ENCODE measurements around the gene ASB7.
"Not testable (repeated sequence)": the region's sequence is repeated elsewhere in the genome, so short reads cannot be mapped to it uniquely, and the experiment has no call there.

The ASB7 gene, protein sequence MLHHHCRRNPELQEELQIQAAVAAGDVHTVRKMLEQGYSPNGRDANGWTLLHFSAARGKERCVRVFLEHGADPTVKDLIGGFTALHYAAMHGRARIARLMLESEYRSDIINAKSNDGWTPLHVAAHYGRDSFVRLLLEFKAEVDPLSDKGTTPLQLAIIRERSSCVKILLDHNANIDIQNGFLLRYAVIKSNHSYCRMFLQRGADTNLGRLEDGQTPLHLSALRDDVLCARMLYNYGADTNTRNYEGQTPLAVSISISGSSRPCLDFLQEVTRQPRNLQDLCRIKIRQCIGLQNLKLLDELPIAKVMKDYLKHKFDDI
- 38.3 to 51.2 reads per million in 2 experiments for total RNA-seq

DNA sequence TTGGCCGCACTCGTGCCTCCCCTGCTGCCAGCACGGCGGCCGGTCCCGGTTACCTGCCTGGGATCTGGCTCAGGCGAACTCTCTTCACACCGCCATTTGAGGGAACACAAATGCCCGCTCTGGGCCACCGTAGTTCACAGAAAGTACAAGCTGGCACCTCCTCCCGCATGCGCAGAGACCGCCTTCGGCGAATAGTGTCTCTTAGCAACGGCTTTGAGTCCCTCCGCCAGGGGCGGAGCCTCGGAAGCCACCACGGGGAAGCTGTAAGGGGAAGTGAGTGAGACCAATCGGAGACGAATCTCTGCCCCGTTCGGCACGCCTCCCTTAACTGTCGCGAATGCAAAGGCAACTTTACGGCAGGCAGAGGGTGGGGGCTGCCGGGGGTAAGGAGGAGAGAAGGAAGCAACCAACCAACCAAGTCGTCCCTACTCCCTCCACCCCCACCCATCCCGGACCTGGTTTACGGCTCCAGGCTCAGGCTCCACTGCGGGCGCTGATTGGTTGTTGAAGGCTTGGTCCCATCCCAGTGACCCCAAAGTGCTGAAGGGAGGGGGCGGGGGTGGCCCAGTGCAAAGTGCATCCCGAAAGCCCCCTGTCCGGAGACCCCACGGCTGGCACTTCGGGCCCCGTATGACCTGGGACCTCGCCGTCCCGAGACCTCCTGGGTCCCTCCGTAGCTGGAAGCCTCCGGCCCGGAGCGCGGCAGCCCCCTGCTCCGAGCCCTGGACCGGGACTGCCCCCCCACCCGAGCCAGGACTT, at the start of gene ASB7, which contains the start of gene LINS1:
Gene ASB7, plus strand, starts transcription at position 526 of the 759 bp plus-strand sequence. CDS start 9,628 bp downstream, outside the sequence.
Gene LINS1, minus strand, starts transcription at position 121 of the 759 bp plus-strand sequence. CDS start 21,342 bp downstream, outside the sequence.
- DNase-seq (ENCODE audit: low read depth): peak; percentile 99

DNA sequence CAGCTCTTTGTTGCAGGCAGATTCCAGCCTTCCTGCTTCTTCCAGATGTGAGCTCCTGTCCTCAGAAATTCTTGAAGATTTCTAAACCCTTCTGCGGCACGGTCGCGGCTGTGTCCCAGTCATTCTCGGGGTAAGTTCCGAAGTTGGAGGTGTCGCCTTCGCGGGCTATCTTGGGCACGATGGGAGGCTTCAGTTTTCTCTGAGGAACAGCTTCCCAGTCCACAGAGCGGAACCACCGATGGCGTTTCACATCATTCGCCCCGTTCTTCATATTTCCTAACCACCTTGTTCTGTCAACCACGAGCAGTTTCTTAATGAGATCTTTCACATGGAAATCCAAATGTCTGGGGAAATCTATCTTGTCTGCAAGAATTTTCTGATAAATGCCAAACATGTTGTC, 48.9 kb upstream of the ASB7 start:
- DNase-seq (ENCODE audit: low read depth): no peak

DNA sequence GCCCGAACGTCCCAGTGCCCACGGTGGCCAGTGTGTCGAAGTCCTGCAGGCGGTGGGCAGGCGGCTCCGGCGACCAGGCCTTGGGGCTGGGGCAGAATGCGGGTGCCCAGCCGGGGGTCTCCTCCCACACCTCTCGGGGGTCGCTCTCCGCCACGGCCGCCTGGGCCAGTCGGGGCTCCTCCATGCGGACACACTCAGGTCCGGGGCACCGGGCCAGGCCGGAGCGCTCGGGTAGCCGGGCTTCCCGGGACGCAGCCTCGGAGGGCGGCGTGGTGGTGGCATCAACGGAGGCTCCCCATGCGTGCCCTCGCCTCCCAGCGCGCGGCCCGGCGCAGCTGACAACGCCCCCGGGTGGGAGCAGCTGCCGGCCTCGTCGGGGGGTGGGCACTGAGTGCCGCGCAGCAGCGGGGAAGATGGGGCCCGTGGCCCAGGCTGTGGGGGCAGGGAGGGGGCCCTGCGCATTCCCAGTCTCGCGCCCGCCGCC, 43.6 kb upstream of the ASB7 start:
- DNase-seq (ENCODE audit: low read depth): no peak

DNA sequence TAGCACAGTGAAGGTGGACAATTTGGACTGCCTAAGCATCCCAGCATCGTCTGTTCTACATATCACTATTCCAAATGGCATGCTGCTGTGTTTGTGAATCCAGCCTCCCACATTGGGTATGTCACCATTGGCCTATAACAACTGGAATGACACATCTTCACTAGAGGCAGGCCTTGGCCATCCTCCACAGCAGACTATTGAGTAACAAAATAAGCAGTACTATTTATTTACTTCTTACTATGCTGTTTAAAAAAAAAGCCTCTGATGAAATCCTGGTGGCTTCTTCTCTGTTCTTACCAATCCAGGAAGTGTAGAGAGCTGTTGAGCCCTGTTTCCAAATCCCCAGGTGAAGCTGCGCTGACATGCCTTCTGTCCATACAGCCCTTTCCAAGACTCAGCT, 43.1 kb upstream of the ASB7 start:
- no peak for DNase-seq (ENCODE audit: low read depth)

DNA sequence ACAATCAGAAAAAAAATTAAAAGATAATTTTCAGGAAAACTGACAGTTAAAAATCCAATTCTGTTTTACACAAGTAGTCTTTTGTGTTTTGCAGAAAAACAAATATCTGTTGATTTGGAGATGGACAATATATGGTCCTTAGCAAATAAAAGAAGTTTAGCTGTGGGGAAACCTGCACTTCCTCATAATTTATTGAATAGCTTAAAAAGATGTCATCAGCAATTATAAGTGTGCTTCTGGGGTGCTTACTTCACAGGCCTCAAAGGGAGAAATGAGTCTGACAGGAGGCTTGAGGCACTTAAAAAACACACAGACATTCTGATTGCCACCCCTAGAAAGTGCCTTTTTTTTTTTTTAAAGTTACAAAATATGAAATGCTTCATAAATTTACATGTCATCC, 42.1 kb upstream of the ASB7 start:
- no peak for DNase-seq (ENCODE audit: low read depth)

DNA sequence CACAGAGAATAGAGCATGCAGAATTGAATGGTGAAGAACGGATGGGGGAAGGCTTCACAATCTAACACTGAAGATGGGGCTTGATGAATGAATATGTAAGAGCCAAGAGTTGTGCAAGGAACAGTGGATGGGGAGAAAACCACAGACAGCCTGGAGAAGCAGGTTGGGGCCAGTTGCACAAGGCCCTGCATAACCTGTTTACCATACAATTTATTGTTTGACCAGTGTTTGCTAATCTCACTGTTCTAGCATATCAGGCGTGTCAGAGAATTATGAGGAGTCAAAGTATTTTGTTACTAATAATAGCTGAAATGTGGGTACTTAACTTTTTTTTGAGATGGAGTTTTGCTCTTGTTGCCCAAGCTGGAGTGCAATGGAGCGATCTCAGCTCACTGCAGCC, 36.8 kb upstream of the ASB7 start:
- DNase-seq (ENCODE audit: low read depth): no peak

DNA sequence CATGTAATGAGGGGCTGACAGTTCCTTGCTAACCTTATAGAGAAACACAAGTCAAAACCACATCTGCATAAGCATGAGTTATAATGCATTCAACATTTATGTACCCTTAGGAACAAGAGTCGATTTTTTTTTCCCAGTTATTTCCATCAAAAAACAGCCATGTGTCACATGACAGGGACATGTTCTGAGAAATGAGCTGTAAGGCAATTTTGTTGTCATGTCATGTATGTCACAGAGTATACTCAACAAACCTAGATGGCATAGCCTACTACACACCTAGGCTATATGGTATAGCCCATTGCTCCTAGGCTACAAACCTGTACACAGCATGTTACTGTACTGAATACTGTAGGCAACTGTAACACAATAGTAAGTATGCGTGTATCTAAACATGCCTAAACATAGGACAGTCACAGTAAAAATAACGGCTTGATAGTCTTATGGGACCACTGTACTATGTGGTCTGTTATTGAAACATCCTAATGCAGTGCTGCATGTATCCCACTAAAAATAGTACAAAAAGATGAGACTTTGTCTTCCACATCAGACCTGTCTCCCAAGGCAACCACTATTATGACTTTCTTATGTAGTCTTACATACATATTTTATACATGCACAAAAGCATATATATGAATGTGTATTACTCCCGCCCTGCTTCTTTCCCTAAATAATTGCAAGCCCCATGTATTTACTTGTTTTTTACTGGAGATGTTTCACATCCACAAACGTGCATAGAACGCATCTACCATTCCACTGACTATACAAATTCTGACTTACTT, 35.4 kb upstream of the ASB7 start:
- no peak for DNase-seq (ENCODE audit: low read depth)

DNA sequence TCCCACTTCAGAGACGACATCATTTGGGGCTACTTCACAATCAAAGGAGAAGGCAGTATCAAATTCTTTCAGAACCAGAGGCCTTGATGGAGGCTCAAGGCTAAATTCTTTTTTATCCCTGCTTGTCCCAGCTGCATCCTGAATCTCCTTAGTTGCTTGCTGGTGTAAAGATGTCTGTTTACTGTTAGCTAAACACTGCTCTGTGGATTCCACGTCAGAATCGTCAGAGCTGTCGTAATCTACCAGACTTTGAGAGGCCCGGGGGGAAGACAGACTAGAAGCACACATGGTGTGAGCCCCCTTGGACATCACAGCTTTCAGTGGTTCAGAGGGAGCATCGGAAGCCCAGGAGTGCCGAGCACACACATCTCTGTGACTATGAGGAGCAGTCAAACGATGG, 33.0 kb upstream of the ASB7 start:
- DNase-seq (ENCODE audit: low read depth): no peak

DNA sequence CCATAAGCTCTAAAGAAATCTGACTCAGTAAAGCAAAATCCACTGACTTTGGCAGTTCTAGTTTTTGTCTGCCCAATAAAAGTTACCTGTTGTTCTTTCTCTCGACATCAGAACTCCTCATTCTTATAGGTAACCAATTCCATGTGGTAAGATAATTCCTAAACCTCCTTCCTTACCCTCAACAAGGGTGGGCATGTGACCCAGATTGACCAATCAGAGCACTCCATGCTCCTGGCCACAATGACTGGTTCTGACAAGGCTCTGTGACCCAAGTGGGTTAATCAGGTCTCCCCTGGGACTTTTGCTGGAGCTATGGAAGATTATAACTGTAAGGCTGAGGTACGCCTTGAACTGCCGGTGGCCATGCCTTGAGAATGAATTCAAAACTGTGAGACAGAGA, 32.1 kb upstream of the ASB7 start:
- no peak for DNase-seq (ENCODE audit: low read depth)

DNA sequence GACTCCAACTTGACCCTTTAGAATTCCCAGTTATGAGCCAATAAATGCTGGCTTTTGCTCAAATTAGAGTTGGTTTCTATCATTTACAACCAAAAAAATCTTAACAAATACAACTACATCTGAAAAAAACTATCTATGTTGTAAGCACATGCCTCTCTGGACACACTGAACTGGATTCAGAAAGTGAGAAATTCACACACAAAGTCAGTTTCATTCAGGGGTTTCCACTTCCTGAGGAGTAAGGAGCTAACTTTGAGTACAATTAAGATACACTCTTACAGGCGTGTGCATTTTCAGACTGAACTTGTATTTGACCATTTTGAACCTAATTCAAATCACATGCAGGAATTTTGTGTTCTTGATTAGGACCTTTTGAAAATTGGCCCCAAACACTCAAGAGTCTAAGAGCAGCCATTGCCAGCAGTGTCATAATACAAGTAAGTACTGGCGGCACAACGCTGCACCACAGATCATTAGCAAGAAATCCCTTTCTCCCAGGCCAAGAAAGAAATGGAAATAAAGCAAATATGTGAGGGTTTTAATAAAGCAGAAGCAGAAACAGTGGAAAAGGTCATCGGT, 31.6 kb upstream of the ASB7 start:
- DNase-seq (ENCODE audit: low read depth): no peak

DNA sequence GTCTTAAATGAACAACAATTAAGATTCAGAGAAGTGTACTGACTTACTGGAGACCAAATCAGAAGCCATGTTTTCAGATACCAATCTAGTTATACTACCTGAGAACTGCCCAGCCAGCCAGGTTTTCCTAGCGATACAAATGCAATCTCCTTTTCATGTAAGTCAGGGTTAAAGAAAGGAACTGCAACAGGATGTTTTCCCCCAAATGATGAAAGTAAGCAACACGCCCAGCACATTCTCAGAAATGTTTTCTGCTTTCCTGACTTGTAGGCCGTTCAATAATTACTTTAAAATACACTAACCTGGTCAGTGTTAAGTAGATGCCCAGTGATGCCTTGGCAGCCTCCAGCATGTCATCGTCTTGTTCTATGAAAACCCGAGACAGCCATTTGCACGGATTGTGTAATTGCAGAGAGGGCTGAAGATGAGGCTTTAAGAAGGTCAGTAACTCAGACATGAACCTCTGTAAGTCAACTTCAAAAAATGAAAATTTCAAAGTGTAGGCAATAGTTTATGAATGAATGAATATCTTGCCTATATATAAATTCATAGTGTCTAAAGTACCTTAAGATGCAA, 30.7 kb upstream of the ASB7 start:
- DNase-seq (ENCODE audit: low read depth): no peak

DNA sequence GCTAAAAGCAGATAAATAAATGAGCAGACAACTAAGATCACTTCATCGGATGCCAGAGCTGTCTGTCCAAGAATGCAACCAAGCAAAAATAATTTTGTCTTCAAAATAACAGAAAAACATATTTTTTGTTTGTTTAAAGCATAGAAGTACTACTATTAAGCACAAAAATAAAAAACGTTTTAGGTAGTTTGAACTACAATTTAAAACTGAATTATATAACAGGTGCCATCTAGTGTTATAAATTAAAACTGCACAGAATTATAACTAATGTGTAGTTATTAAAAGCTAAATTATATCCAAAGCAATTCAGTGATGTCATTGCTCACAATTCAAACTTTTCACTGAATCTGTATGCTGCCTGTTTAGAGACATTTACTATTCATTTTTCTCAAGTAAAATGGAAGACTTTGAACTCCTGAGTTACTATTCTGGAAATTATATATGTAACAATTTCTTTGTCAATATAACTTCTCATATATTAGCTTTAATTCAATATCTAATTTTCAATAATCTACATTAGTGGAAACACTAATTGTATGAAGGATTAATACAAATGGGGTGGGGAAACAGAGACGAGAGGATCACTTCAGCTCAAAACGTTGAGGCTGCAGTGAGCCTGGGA, 29.9 kb upstream of the ASB7 start:
- DNase-seq (ENCODE audit: low read depth): no peak

DNA sequence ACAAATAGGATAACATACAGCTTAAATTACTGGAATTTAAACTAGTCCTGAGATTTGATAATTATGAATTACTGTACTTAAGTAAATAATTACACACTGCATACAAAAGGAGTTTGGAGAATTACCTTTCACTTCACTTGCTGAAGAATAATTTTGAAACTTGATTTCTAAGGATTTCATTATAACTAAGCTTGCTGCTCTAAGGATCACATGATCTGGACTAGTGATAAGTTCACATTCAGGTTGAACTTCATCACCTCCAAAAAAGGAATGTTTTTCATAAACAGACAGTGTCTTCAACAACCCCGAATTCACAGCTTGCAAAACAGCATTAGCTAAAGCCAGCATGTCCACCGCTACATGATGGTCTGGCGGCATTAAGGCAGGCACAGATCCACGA, 28.9 kb upstream of the ASB7 start:
- DNase-seq (ENCODE audit: low read depth): no peak

DNA sequence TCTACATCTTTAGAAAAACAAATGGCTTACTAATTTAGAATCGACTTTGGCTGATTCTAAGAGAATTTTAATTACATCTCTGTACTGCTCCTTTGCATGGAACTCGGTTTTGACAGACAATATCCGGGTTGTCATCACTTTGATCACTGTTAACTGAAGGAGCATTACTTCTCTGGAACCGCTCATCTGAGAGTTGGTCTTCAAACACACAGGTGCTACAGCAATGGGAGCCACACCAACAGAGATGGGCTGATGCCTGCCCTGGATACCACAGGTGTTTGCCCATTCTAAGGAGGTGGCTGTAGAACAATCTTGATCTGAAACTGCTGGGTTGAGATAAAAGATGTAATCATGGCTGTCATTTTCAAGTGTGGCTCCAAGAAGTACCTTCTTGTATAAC, 22.0 kb upstream of the ASB7 start:
- no peak for DNase-seq (ENCODE audit: low read depth)

DNA sequence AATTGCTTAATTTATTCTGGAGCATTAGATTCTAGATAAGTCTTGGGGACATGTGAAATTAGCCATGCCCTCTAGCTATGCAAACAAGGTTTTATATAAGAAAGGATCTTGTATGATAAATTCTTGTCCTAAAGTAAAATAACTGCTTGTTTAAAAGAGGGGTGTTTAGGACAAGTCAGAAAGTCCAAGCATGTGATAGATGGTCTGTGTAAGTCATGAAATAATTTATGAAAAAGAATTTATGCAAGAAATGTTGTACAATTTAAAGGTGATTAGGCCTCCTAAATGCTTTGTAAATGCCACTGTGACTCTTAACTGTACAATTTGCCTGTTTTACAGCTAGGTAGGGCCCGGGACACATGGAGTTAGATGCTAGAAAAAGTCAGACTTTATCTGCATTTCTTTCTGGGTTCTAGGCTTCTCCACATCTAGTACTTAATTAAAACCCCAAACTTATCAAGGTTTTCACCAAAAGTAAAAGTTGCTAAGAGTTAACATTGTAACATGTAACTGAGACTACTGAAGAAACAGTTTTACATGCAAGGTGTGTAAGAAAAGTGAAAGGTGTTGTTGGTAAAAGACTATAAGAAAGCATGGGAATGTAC, 13.6 kb upstream of the ASB7 start:
- DNase-seq (ENCODE audit: low read depth): no peak

DNA sequence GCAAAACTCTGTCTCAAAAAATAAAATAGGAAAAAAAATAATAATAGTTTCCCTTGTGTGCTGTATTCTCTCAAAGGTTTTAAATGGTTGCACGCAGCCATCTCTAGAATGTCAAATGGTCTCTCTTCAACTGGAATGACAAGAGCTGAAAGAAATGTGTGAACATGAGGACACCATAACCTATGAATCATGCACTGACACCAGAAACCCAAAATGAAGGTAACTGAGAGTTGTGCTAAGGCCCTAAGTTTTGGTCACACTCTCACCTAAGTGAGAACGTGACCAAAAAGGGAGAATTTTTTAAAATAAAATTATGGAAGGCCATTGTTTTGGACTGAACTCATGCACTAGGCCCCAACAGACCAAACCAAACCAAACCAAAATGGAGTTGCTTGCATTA, 11.2 kb upstream of the ASB7 start:
- DNase-seq (ENCODE audit: low read depth): not testable (repeated sequence)

DNA sequence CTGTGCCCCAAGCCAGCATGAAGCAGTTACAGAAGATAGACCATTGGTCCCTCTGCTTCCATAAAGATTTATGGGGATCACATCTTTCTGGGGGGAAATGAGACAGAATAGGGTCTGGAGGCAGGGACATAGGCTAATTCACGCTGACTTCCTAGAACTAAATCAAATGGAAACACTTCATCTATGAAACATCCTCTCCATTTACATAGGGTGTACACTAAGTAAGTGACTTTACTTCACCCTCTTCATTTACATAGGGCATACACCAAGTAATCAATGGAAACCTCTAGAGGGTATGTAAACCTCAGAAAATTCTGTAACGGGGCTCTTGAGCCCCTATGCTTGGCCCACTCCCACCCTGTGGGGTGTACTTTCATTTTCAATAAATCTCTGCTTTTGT, 10.6 kb upstream of the ASB7 start:
- no peak for DNase-seq (ENCODE audit: low read depth)

DNA sequence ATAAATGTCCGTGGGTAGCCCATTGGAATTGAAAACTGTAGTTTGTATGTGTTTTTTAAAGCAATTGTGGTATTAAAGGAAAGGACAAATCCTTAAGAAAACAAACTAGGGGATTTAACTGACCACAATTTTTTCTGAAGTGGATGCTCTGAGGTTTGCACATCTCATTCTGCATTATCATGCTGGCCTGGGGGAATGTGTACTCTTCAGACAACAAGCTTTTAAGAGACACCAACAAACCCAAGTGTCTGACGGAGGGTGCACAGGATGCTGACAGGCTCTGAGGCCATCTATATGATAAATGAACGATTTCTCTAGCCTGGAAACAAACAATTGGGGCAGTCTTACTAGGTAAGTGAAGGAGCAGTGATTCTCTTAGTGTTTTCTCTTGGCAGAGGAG, 9.5 kb upstream of the ASB7 start:
- no peak for DNase-seq (ENCODE audit: low read depth)

DNA sequence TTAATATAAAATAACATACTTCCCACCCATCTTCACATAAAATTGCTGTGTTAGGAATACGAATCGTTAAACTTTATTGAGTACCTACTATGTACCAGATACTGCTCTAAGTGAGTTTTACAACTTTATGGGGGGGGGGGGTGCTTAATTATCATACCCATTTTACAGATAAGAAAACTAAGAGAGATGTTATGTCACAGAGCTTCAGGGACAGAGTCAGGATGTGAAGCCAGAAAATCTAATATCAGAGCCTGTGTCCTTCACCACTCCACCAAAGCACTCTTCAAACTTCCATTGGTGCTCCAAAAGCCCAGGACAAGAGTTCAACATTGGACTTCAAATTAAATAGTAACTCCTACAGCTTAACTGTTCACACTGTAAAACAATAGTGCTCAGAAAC, 9.0 kb upstream of the ASB7 start:
- no peak for DNase-seq (ENCODE audit: low read depth)

DNA sequence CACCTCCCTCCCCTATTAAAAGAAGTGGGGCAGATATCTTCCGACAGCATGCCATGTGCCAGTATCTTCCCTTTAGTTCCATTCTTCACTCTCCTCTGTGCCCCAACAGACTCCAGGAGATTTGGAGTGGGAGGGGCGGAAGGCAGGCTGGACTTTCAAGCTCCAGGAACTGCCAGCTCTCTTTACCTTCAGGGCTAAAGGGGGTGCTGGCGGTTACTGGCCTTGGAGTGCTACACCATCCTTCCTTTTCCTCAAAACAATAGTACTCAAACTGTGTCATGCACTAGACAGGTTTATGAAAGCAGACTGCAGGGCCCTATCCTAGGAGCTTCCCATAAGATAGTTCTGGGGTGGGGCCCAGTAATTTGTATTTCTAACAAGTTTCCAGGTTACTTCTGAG, 6.4 kb upstream of the ASB7 start:
- no peak for DNase-seq (ENCODE audit: low read depth)

DNA sequence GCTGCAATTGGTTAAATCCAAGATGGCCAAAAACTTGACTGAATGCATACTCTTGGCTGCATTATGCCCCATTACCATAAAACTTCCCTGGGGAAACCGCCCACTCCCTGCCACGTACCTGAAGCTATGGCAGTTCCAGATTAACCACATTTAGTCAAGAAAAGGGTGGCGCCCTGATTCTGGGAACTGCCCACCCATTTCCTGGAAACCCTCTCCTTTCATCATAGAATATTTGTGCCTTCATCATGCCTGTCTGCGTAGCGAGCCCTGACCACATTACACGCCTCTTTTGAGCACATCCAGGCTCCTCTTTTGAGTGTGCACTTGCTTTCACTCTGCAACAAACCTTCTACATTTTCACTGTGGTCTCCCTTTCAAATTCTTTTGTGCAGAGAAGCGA, 5.6 kb upstream of the ASB7 start:
- peak; percentile 77 for DNase-seq (ENCODE audit: low read depth)
